GM12865 (cell line): ENCODE data around the gene ZNF44.

Experiments used
- DNase-seq: peaks from one replicate; pipeline ENCODE4 v3.0.0; 2010; ENCODE audit warnings: low read depth
- H3K4me3 ChIP-seq: 2 replicates; pipeline ENCODE4 v1.5.1; 2011; ENCODE audit warnings: mild to moderate bottlenecking, low read depth, low read length, control low read depth
- TF ChIP-seq, protein P1 (sequence below): IDR thresholded peaks from 2 replicates; pipeline ENCODE4 v1.5.1; 2011; ENCODE audit warnings: low read length, control low read depth, low read depth, inconsistent platforms; ENCODE audit not compliant: insufficient read depth; ENCODE audit errors: missing control alignments

ZNF44 gene

DNA sequence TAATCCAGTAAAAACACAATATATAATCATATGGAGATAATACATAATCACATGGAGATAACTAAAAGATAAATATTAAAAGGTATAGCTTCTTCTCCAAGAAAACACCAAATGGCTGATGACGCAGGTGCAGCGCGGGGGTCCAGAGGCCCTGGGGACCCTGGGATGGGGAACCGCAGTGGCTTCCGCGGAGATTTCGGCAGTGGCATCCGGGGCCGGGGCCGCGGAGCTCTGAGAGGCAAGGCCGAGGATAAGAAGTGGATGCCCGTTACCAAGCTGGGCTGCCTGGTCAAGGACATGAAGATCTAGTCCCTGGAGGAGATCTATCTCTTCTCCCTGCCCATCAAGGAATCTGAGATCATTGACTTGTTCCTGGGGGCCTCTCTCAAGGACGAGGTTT, 10.5 kb downstream of the ZNF44 start:
- no peak for DNase-seq
- no peak overlapping the region for H3K4me3 ChIP-seq
- TF ChIP-seq, protein P1, sequence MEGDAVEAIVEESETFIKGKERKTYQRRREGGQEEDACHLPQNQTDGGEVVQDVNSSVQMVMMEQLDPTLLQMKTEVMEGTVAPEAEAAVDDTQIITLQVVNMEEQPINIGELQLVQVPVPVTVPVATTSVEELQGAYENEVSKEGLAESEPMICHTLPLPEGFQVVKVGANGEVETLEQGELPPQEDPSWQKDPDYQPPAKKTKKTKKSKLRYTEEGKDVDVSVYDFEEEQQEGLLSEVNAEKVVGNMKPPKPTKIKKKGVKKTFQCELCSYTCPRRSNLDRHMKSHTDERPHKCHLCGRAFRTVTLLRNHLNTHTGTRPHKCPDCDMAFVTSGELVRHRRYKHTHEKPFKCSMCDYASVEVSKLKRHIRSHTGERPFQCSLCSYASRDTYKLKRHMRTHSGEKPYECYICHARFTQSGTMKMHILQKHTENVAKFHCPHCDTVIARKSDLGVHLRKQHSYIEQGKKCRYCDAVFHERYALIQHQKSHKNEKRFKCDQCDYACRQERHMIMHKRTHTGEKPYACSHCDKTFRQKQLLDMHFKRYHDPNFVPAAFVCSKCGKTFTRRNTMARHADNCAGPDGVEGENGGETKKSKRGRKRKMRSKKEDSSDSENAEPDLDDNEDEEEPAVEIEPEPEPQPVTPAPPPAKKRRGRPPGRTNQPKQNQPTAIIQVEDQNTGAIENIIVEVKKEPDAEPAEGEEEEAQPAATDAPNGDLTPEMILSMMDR, result no peak

DNA sequence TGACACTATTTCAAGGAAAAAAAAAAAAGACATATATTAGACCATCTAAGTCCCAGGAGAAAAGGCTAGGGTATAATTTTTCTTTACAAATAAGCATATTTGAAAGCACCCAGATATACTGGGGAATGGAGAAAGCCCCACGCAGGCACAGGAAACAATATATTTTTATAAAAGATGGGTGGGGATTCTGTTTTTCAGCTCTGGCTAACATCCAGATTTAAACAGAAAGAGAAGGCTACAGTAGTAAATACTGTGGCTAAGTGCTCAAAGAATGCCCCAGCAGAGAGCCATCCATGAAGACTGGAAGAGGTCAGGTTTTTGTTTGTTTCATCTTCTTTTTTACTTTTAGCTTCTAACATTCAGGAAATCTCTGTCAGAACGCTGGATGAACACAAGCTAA, 16.0 kb downstream of the ZNF44 start:
- H3K4me3 ChIP-seq, result no peak overlapping the region
- DNase-seq, result no peak
- TF ChIP-seq, protein P1, result no peak

DNA sequence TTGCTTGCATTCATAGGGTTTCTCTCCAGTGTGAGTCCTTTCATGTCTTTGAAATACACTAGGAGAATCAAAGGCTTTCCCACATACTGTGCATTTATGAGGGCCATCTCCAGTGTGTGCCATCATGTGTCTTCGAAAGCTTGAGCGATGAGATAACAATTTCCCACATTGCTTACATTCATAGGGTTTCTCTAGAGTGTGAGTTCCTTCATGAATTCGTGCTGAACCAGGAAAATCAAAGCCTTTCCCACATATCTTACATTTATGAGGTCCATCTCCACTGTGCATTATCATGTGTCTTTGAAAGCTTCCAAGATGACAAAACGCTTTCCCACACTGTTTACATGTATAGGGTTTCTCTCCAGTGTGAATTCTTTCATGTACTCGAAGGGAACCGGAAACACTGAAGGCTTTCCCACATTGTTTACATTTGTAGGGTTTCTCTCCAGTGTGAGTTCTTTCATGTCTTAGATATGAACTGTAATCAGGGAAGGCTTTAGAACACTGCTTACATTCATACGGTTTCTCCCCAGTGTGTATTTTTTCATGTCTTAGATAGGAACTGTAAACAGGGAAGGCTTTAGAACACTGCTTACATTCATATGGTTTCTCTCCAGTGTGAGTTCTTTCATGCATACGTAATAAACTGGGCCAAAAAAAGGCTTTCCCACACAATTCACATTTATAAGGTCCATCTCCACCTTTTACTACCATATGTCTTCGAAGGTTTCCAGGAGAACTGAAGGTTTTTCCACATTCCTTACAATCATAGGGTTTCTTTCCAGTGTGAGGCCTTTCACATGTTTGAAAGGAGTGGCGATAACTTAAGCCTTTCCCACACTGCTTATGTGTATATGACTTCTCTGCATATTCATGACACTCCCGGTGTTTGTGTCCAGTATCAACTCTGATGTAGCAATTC, 21.4 kb downstream of the ZNF44 start:
- TF ChIP-seq, protein P1, result no peak
- DNase-seq, result no peak
- no peak overlapping the region for H3K4me3 ChIP-seq

DNA sequence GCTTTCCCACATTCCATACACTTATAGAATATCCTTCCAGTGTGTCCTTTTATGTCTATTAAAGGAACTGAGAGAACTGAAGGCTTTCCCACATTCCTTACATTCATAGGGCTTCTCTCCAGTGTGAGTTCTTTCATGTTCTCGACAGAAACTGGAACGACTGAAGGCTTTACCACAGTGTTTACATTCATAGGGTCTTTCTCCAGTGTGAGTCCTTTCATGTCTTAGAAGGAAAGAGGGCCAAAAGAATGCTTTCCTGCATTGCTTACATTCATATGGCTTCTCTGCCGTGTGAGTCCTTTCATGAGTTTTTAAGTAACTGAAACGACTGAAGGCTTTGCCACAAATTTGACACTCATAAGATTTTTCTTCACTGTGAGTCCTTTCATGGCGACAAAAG, 22.3 kb downstream of the ZNF44 start:
- DNase-seq, result no peak
- H3K4me3 ChIP-seq, result no peak overlapping the region
- TF ChIP-seq, protein P1, result no peak

DNA sequence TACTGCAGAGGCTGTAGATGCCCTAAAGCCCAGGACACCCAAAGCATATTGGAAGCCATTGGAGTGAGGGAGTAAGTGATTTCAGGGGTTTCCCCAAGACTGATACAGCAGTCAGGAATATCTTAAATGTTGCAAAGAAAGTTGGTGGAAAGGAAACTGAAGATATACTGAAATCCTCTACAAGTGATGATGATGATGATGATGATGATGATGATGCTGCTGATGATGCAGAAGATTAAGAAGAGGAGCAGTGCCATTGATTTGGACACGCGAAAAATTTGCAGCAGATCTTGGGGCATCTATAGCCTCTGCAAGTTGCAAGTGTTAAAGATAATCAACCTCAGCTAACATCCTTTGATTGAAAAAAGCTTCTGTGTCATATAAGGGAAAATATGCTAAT, 23.8 kb downstream of the ZNF44 start:
- TF ChIP-seq, protein P1, result no peak
- DNase-seq, result no peak
- no peak overlapping the region for H3K4me3 ChIP-seq

DNA sequence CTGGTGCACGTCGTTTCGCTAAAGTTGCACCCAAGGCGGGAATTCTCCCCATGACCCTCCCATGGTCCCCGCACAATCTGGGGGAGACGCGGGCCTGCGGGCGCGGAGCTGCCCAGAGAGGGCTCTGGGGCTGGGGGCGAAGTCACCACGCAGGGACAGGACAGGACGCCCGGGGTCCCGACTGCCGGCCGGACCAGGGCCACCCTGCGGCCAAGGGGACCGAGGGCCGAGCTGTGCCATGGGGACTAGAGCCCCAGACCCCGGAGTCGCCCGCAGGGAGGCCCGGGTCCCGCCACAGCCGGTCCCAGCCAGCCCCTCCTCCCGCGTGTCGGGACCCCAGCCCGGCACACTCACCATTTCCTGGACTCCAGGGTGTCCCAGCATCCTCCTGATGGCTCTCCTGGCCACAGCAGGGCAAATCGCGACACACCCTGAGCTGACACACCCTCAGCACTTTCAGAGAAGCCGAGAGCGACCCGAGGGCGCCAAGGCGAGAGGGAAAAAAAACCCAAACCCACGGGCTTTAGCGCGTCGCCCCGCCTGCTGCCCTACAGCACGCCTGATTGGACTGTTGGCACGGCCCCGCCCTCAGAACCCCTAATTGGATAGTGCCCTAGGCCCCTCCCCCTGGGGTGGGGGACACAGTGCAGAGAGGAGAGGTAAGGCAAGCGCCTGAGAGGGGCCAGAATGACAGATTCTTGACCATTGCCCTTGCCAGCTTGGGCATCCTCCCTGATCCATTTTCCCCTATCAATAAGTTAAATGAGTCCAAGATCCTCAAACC, 28.6 kb downstream of the ZNF44 start:
- no peak overlapping the region for H3K4me3 ChIP-seq
- TF ChIP-seq, protein P1, result no peak
- DNase-seq, result no peak
